ENCODE data around the gene UBE2D2. TPM values are rescaled to one million over a fixed set of nuclear protein-coding genes. Genes with fewer than 3 reads are reported as not detected.
A peak's percentile ranks its signal among the peaks of the same experiment; 100 is the strongest.

UBE2D2 gene
- total RNA-seq, 1 donor from 2014 or later: 152 TPM

- H3K27ac Mint-ChIP-seq: peak overlapping the region; percentile 76
- peaks cover 51% of the 10 kb centered on the region for H3K36me3 Mint-ChIP-seq (ENCODE audit: low read depth)
- no peak for ATAC-seq (ENCODE audit: low read depth)
- intact Hi-C loops (cut with micrococcal nuclease): no loop called here
- ChIA-PET CTCF (interaction anchor here (0.9 kb wide), 1 partner anchor 9 kb away, joined by 3 read pairs; no protein-coding TSS in a partner anchor), POLR2A (interaction anchor here (2.8 kb wide), 1 partner anchor 8 kb away, joined by 15 read pairs; the partner anchor contains the start of gene UBE2D2)
- H3K9me3 Mint-ChIP-seq: no peaks in the 10 kb centered on the region
- no peak for DNase-seq
- H3K4me3 Mint-ChIP-seq: peak overlapping the region; percentile 26
- H3K4me1 Mint-ChIP-seq: peaks cover 86% of the 10 kb centered on the region
- no peaks in the 10 kb centered on the region for H3K27me3 Mint-ChIP-seq
- TF ChIP-seq CTCF (IDR thresholded peaks at IDR 0.05): no peak
These were observed 8.3 kb downstream of the UBE2D2 start for GRCh38 chr5:139569270-139569955.

GRCh38 chr5:139571543-139571942, 10.4 kb downstream of the UBE2D2 start:
- DNase-seq (no peak), ATAC-seq (ENCODE audit: low read depth) (no peak)
- ChIA-PET POLR2A (interaction anchor here (0.7 to 2.8 kb wide), 4 partner anchors 9 to 27 kb away, joined by 3 to 15 read pairs (median 4); partner anchors contain the start of gene UBE2D2), CTCF (interaction anchor here (1.2 kb wide), 1 partner anchor 62 kb away, joined by 3 read pairs; no protein-coding TSS in a partner anchor)
- TF ChIP-seq CTCF (IDR thresholded peaks at IDR 0.05): no peak
- H3K9me3 Mint-ChIP-seq: no peaks in the 10 kb centered on the region
- peak overlapping the region; percentile 42 for H3K27ac Mint-ChIP-seq
- no peaks in the 10 kb centered on the region for H3K27me3 Mint-ChIP-seq
- no peak overlapping the region for H3K4me3 Mint-ChIP-seq
- H3K36me3 Mint-ChIP-seq (ENCODE audit: low read depth): peaks cover 47% of the 10 kb centered on the region
- intact Hi-C loops (cut with micrococcal nuclease): no loop called here
- H3K4me1 Mint-ChIP-seq: peaks cover 86% of the 10 kb centered on the region

GRCh38 chr5:139571966-139572365, 10.8 kb downstream of the UBE2D2 start:
- no peak for TF ChIP-seq CTCF (IDR thresholded peaks at IDR 0.05)
- ATAC-seq (ENCODE audit: low read depth): no peak
- Mint-ChIP-seq H3K4me1 (peaks cover 86% of the 10 kb centered on the region), H3K4me3 (no peak overlapping the region), H3K27me3 (no peaks in the 10 kb centered on the region), H3K9me3 (no peaks in the 10 kb centered on the region), H3K27ac (peak overlapping the region; percentile 42), H3K36me3 (ENCODE audit: low read depth) (peaks cover 45% of the 10 kb centered on the region)
- ChIA-PET POLR2A (interaction anchor here (0.7 to 2.8 kb wide), 3 partner anchors 11 to 26 kb away, joined by 3 to 15 read pairs (median 5); partner anchors contain the start of gene UBE2D2), CTCF (interaction anchor here (1.2 kb wide), 1 partner anchor 62 kb away, joined by 3 read pairs; no protein-coding TSS in a partner anchor)
- DNase-seq: no peak
- intact Hi-C loops (cut with micrococcal nuclease): no loop called here

GRCh38 chr5:139574641-139575312, 13.6 kb downstream of the UBE2D2 start:
- POLR2A ChIA-PET: interaction anchor here (0.6 to 3.2 kb wide), 4 partner anchors 9 to 31 kb away, joined by 3 to 22 read pairs (median 5); partner anchors contain the start of gene UBE2D2
- TF ChIP-seq CTCF (IDR thresholded peaks at IDR 0.05): peak; percentile 28
- H3K36me3 Mint-ChIP-seq (ENCODE audit: low read depth): peaks cover 42% of the 10 kb centered on the region
- peak; percentile 70 for ATAC-seq (ENCODE audit: low read depth)
- no peaks in the 10 kb centered on the region for H3K9me3 Mint-ChIP-seq
- intact Hi-C loops (cut with micrococcal nuclease): loop anchor here (1.0 to 2.0 kb wide), 8 partner anchors 9 to 190 kb away; partner anchors contain the start of gene UBE2D2
- peak overlapping the region; percentile 42 for H3K27ac Mint-ChIP-seq
- no peaks in the 10 kb centered on the region for H3K27me3 Mint-ChIP-seq
- peaks cover 81% of the 10 kb centered on the region for H3K4me1 Mint-ChIP-seq
- CTCF ChIA-PET: interaction anchor here (0.6 to 2.6 kb wide), 26 partner anchors 8 to 201 kb away, joined by 3 to 19 read pairs (median 4); partner anchors contain the start of gene UBE2D2
- no peak overlapping the region for H3K4me3 Mint-ChIP-seq
- DNase-seq: no peak

Measured in activated B cell treated with CpG ODN at 0.5 μM for 24 hours (primary cell).